GM12873 (cell line): Measurements from ENCODE around the gene LDHAL6B.

Experiments
- TF ChIP-seq, protein P1 (sequence below): IDR thresholded peaks from 2 replicates; pipeline ENCODE4 v1.5.1; 2012; ENCODE audit warnings: low read depth, mild to moderate bottlenecking, moderate library complexity, low read length, control low read depth; ENCODE audit not compliant: insufficient read depth; ENCODE audit errors: missing control alignments

Gene LDHAL6B

DNA sequence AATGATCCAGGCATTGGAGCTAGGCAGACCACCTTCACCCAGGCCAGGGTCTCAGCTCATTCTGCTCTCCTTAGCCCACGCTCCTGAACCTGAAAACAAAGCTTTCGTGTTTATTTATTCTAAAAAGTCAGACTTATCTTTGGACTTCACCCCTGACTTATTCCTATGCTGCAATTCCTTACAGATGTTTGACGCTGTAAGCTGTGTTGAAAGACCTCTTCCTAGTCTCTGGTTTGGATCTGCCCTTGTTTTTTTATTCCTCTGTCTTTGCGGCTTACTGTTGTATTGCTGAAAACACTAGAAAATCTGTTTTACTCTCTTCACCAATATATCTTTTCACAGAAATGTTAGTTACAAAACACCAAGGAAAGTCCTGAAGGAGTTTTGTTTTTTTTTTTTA is 40.5 kb upstream of the LDHAL6B start:
- TF ChIP-seq, protein P1, sequence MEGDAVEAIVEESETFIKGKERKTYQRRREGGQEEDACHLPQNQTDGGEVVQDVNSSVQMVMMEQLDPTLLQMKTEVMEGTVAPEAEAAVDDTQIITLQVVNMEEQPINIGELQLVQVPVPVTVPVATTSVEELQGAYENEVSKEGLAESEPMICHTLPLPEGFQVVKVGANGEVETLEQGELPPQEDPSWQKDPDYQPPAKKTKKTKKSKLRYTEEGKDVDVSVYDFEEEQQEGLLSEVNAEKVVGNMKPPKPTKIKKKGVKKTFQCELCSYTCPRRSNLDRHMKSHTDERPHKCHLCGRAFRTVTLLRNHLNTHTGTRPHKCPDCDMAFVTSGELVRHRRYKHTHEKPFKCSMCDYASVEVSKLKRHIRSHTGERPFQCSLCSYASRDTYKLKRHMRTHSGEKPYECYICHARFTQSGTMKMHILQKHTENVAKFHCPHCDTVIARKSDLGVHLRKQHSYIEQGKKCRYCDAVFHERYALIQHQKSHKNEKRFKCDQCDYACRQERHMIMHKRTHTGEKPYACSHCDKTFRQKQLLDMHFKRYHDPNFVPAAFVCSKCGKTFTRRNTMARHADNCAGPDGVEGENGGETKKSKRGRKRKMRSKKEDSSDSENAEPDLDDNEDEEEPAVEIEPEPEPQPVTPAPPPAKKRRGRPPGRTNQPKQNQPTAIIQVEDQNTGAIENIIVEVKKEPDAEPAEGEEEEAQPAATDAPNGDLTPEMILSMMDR, result no peak

DNA sequence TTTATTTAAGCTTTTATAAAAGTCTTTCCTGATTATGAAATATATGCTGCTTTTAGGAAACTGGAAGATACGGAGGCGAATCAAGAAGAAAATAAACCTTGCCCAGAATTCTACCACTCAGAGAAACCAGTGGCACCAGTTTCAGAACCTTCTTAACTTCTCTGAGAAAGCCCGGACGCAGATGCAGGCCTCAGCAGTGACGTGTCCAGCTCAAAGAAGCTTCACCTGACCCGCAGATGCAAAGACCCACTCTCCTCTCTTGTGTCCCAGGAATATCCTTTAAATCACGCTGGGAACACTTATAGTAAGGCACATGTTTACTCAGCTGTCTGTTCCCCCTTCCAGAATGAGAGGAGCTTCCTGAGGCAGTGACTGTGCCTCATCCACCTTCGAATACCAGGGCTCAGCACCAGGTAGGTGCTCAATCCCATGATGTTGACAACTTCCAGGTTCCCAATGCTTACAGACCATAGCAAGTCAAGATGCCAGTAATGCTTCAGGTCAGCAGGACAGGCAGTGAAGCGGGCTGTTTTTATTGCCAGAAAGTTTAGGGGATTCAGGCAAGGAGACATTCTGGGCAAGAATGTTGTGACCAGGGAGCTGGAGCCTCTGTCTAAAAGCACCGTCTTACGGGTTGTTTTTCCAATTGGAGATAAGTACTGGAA is 39.9 kb upstream of the LDHAL6B start:
- TF ChIP-seq, protein P1, result no peak

DNA sequence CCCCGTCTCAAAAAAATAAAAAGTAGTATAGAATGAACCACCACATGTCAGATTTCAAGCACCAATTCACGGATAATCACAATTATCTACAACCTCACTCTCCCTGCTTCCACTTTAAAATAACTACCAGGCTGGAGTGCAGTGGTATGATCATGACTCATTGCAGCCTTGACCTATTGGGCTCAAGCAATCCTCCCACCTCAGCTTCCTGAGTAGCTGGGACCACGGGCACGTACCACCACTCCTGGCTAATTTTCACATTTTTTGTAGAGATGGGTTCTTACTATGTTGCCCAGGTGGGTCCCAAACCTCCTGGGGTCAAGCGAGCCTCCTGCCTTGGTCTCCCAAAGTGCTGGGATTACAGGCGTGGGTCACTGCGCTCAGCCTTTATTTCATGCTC is 38.1 kb upstream of the LDHAL6B start:
- TF ChIP-seq, protein P1, result no peak

DNA sequence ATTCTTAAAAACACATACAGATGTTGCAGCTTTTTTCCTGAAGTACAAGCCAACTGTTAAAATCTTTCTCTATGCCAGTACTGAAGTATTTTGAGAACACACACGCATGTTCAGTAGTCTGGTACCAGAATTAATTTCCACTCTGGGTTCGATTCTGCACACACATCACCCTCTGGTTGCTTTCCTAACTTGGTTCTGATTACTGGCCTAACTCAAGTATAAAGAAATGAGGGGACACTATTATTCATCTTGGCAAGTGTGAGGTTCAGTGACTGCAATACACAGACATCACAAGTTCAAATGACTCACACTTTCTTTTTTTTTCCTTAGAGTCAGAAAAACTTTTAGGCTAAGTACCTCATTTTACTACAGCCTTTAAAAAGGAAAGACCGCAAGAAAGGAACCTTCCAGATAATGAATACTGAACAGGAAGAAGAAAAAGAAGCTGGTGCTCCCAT is 37.4 kb upstream of the LDHAL6B start:
- TF ChIP-seq, protein P1, result no peak

DNA sequence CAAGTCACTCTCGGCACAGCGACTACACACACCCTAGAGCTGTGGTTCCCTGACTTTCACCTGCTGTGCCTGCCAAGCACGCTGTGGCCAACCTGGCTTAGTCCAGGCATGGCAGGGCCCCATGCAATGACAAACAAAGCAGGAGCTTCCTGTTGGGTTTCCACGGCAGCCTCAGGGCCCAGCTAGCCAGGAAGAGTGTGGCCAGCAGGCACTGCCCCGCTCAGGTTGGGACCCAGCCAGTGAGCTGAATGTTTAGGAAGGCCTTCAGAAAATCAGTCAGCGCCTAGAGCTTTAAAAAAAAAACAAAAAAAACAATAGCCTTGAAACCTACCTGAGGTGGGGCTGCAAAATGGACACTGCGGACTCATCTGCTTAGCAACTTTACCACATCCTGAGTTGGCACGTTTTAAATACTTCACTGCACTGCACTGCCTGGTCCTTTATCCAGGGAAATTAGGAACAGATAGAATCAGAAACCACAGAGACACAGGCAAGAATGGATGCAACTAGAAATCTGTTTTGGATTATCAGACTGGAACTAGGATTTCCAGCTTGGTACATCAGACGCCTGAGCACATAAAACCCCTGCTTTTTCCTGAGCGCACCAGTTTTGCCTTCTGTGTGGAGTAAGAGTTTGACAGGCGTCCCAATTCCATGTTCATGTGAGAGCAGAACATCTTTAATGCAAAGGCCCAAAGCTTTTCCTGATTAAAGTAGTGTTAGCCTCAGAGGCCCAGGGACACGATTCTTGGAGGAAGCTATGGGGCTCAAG is 36.2 kb upstream of the LDHAL6B start:
- TF ChIP-seq, protein P1, result no peak

DNA sequence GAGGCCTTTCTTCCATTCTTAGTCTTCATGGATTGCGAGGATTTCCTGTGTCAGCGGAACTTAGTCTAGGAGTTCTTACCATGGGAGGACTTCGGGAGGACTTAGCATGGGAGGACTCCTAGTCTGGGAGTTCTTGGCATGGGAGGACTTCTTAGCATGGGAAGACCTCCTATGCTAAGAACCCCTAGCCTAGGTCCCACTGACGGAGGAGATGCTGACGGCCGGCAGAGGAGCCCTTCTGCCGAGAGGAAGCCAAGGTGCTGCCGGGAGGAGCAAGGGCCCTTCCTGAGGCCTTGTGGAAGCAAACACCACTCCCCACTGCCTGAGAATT is 35.6 kb upstream of the LDHAL6B start:
- TF ChIP-seq, protein P1, result no peak

DNA sequence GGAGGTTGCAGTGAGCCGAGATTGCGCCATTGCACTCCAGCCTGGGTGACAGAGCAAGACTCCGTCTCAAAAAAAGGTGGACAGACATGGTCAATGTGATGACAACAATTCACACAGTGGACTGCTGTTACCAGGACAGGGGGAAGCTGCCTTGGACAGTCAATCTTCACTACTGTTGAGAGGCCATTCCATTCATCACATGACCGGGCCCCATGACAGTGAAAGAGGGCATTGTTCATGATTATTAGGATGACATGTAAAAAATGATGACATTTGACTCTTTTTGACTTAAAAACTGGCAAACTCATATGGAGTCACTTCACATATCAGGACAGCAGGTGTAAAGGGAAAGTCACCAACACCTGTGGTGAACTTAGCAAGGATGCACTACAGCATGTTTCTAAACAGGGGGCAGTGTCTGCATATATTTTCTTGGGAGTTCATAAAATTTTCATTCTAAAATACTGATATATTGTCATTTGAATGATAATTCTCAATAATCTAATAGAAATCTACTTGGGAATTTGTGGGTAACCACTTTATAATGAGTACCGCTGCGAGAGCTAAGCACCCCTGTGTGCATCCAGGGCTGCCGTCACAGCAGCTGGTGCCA is 34.2 kb upstream of the LDHAL6B start:
- TF ChIP-seq, protein P1, result no peak
